Measurements from ENCODE around the gene VAV3.
"Not testable (repeated sequence)": the region's sequence is repeated elsewhere in the genome, so short reads cannot be mapped to it uniquely, and the experiment has no call there.

The VAV3 gene

DNA sequence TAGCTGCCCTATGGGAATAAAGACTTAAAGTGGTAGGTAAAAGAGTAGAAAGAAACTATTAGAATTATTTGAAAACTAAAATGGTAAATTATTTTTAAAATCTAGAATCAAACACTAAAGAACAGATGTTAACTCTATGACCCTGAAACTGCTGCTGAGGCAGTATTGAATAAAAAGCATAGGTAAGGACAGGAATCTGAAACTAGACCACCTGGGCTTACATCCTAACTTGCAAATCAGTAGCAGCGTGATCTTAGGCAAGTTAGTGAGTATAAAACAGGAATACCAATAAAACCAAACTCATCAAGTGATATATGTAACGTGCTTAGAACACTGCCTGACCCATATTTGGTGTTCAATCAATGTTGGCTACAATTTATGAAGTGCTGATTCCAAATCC lies 257.9 kb downstream of the VAV3 start:
- DNase-seq = no peak

DNA sequence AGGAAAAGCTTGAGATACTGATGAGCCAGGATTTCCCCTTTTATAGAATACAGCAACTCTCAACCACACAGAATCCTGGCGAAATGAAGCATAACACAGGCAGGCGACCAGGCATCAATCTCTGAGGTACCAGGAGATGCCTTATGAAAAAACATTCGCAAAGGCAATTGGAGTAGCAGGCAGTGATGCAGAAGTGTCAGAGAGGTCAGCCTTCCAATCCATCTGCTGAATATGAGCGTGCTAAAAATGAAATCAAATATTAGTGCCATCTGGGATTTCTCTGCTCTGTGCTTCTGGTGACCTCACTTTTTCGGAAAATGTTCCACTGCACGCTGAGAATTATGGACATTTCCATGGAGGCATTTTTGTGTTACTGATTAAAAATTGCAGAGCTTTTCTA lies 258.8 kb downstream of the VAV3 start:
- no peak for DNase-seq

DNA sequence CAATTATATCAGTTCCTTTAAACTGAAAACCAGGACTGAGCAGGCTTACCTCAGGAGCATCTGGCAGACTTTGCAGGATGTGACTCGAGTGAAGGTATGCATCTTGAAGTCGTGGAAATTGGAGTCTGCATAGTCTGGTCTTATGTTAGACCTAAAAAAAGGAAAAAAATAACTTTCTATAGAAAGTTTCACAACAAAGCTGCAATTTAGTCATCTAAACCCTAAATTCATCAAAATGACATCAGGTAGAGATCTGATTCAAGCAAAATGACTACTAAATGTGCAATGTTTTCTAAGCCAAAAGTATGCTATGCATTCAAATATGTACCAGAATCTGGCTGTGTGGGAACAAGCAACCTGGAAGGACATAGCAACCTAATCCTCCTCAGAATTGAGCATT lies 260.1 kb downstream of the VAV3 start:
- DNase-seq = no peak

DNA sequence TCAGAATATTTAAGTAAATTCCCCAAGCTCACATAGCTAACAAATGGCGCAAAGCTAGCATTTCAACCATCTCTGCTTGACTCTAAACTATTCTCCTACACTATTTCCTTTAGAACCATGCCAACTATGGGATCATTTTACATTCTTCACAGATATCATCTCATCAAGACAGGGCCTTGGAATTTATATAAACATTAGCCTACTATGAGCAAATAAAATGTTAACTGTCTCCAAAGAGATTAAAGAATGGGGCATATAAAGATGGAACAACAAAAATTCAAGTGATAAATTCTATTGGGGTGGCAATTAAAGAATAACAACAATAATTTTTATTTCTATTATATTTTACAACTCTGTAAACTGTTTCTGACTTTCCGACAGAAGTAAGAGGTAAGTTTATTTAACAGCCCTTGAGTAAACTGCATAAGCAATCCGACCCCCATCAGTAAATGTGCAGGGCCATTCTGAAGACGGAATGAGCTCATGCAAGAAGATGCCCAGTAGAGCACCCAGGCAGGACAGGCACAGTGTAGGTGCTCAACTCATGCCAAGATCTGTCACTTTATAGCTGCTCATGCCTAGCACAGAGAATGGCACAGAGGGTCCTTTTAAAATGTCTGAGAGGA lies 261.9 kb downstream of the VAV3 start:
- no peak for DNase-seq

DNA sequence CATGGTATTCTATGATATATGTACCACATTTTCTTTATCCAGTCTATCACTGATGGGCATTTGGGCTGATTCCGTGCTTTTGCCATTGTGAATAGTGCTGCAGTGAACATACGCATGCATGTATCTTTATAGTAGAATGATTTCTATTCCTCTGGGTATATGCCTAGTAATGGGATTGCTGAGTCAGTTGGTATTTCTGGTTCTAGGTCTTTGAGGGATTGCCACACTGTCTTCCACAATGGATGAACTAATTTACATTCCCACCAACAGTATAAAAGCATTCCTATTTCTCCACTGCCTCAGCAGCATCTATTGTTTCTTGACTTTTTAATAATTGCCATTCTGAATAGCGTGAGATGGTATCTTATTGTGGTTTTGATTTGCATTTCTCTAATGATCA lies 264.3 kb downstream of the VAV3 start:
- not testable (repeated sequence) for DNase-seq

DNA sequence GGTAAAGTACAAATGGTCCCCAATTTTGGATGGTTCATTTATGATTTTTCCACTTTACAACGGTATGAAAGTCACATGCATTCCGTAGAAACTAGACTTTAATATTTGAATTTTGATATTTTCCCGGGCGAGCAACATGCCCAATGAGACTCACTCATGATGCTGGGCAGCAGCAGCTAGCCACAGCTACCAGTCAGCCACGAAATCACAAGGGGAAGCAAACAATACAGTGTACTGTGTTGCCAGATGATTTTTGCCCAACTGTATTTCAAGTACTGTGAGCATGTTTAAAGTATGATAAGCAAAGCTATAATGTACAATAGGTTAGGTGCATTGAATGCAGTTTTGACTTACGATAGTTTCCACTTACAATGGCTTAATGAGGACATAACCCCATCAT lies 266.8 kb downstream of the VAV3 start:
- no peak for DNase-seq

DNA sequence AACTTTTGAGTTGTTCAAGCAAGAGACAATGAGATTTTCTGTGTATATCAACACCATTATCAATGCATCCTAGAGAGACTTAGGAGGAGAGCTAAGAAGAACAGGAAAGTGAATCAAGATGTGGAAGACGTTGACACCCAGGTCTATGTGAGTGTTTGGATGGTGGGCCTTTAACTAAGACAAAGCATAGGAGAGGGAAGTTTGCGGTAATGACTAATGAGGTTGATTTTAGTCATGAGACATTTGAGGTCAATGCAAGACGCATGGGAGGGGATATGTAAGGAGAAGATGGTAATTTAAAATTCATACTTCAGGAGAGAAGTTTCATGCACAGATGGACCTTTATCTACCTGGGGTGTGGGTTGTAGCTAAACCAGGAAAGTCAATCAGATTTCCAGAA lies 269.6 kb downstream of the VAV3 start:
- DNase-seq = no peak

DNA sequence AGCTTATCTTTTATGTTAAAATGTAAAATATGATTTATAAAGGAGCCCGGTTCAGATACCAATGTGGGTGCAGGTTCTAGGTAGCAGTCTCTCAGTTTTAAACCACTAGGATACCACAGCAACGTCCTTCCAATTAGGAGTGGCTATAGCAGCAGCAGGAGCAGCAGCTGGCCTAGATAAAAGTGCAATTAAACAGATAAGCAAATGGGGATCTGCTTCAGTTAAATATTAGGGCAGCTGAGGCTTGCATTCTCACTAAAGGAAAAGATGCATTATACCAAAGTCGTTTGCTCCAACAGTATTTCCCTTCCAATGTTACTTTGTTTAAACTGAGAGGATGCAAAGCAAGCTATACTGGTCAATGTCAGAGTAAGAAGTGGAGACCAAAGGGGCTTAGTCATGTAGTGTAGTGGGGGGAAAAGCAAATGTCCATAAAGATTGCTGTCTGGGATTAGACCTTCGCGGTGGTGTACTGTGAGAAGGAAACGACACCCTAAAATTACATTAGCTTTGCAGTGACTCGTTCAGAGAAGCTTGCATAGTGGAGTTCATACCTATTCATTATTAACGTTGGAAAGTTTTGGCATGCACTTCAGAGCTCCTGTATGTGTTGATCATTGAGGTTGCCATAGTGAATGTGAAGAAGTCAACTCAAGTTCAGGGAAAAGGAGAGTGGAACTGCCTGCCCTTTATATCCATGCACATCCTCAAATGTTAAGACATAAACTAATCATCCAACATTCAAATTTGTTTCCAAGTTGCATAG lies 272.2 kb downstream of the VAV3 start:
- DNase-seq = no peak

DNA sequence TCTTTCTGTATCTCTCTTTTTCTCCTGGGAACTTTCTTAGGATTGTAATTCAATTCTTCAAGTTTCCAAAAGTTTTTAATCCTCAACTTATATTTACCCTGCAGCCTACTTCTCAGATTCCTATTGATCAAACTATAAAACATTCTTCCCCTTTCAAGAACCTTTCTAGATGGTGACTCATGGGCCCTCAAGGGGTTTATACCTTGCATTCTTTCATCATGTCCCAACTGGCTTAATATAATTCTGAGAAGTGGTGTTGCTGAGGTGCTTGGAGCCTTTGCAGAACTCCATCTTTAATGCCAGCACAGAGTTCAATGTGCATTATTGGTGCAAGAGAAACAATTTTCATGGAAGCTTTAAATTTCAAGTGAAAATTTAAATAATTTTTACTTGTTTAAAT lies 273.4 kb downstream of the VAV3 start:
- DNase-seq = no peak

DNA sequence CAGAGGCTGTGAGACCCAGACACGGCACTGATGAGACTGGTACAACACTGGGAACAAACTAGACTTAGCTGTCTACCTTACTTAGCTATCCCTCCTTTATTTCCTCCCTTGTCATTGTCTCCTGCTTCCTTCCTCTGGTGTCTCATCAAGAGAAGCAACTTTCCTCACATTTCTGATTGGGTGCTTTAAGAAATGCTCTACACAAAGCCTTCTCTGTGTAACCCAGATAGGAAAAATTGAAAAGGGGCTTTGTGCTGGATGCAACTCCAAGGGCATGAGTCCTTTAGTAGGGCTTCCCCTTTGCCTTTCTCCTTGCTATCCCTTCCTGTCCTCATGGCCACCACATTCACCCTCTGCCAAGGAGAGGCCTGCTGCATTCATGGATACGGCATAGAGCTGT lies 274.5 kb downstream of the VAV3 start:
- DNase-seq = no peak

DNA sequence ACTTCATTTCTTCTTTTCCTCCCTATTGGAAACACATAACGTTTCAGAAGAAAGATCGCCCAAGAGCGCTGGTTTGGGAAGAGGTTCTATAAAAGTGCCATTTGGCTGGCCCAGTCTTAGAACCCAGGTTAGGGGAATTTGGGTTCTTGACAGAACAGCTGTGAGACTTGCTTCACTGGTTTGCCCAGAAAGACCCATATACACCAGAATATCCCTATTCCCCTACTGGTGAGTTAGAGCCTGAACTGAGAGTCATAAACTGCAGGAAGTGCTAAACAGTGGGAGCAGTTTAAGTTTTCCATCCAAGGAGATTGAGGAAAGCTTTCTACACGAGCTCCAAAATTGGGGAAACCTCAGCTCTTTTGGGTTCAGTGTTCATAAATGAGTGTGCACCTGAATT lies 275.2 kb downstream of the VAV3 start:
- DNase-seq = no peak

DNA sequence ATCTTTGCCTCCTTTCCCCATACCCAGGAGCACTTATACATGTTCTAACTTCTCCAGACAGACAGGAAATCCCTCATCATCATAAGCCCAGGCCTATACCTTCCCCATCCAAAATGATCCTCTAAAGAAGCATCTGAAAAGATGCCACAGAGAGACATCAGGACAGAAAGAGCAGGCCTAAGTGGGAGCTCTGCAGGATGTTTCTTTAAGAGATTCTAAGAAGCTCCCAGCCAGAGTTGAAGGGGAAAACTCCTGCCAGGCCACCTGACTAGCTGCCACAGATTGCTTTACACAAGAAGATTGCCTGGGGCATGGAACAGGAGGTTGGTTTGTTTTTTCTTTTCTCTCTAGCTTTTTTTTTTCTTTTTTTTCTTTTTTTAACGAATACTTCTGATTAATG lies 275.8 kb downstream of the VAV3 start:
- no peak for DNase-seq

DNA sequence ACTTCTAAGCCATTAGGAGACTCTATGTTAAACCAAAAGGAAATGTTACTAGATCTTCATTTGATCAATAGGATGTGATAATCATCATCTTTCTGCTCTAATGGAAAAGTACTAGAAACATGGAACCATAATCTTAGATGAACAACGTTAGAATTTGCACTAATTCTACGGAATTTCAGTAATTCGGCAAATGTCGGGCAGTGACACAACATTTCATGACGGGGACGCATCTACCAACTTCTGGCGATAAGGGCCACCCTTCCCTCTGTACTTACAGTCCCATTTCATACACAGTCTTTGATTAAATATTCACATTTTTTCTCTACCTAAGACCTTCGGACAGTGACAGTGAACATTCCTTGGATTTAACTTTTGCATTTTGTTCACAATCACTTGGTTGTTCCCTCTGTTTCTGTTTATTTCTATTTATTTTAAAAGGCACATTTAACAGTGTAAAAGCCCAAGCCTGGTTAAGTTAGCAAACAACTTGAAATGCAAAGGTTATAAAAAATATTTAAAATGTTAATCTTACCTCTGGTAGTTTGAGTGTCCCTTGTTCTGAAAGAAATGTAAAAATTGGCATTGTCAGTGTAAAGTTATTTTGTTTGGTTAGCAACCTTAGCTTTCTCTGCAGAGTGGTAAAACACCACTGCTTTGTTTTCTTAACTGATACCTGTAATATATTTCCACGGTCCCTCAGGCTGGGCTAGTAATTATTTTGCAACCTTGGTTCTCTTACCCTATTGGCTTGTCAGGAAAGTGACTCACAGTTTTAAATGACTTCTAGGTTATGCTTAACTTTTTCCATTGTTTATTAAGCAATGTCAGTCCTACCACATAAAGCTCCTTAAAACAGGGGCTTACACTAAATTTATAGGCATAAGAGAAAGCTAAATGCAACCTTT lies 276.9 kb downstream of the VAV3 start:
- DNase-seq = no peak

DNA sequence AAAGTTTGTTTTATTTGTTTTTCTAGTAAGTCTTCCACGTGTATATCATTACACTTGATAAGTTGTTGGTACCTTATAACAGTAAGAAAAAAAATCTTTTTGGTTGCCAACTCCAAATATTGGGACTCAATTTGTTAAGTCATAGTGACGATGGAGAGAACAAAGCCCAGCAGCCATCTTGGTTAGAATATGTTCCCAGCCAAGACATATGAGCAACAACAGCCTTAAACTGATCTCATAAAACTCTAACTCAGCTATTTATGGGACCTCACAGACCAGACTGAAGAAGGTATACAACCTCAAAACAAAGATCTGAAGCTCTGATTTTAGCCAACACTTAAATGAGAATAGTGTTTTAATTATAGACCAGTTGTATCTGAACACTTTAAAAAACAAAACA lies 281.3 kb downstream of the VAV3 start:
- DNase-seq = no peak

DNA sequence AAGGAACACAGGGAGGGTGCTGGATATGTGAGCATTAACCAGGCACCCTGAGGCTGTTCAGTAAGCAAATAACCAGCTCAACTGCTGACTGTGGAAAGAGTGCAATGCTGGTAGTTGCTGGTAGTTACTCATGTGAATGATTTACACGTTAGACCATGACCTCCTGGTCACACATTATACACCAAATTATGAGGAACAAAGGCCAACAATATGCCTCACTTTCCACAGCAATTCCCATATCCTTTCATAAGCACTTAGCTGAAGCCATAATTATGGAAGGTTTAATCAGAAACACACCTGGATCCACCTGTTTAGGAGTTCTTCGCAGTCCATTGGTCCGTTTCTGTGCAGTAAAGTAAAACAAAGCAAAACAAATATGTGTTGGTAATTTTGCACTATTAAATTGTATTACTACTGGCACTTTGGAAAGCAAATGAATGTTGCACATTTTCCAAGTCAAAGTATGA lies 281.8 kb downstream of the VAV3 start:
- no peak for DNase-seq

DNA sequence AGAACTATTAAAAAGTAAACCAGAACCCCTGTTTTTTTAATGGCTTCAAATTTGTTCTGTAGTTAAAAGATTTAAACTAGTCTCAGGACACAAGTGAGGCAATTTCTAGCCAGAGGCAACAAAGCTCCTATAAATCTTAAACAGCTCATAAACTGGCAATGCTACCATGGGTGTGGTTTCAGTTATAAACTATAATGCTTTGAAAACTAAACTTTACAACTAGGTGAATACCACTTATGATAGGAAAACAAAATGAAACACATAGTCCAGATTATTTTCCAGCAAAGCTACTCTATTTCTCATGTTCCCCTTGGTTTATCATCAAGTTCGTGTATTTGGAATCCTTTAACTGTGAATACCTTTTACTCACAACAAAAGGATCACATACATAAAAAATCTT lies 282.5 kb downstream of the VAV3 start:
- no peak for DNase-seq

DNA sequence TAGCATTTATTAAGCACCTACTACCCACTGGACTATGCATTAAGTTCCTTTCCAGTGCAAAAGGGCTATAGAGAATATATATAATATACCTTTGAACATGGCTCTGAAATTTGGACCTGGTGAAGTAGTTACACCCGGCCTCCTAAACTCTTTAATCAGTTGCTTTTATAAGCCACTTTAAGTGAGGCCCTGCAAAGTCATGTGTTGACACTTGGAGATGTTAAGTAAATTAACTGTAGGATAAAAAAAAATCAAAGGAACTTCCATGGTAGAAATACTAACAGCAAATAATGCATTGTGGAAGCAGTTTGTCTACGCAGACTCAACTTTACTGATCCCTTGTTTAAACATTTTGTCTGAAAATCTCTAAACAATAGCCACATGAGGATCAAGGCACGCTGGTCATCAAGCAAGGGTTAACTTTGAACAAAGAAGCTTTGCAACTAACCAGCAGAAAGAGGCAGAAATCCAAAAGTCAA lies 283.9 kb downstream of the VAV3 start:
- no peak for DNase-seq

DNA sequence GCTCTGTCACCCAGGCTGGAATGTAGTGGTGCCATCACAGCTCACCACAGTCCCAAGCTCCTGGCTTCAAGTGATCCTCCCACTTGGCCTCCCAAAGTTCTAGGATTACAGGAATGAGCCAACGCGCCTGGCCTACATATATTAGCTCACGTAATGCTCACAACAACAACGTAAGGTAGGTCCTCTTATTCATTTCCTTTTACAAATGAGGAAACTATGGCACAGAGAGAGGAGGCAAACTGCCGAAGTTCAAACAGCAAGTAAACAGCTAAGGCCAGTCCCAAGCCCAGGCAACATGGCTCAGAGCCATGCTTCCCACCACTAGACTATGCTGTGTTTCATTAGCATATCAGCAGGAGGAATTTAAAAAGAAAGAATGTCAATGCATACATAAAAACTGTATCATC lies 284.4 kb downstream of the VAV3 start:
- DNase-seq = no peak

DNA sequence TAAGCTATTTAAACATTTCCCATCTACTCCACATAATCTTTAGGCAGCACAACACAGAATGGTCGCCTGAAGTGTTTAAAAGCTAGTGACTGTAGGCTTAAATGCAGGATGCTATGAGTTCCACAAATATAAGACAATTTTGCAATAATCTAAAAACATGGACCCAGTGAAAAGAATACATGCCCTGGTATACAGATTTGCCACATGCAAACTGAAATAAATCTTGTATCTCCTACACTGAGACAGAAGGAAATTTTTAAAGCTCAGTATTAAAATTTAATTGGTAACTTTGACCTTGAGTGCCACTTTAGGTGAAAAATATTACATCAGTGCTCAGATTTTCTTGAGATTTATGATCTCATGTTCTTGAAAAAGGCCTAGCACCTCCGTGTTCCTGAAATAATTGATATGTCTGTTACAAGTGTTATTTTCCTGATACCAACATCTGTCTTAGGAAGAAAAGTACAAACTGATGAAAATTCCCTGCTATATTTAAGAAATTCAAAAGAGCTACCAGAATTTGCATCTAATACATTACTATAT lies 285.5 kb downstream of the VAV3 start:
- DNase-seq = no peak

DNA sequence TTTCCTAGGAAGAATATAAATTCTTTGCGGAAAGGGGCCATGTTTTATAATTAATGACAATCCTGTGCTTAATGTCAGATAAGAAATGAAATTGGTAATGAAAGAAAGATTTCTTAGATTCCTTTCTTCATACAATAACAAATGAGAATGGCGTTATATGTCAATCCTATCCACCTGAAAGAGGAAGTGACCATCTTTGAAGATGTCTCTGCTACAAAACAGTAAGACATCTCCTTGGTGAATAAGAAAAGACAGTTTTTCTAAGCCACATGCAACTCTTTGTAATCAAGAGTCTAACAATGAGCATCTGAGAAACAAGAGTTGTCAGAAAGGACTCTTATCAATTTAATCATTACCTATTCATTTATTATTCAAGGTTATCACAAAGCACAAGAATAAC lies 286.0 kb downstream of the VAV3 start:
- DNase-seq = no peak

DNA sequence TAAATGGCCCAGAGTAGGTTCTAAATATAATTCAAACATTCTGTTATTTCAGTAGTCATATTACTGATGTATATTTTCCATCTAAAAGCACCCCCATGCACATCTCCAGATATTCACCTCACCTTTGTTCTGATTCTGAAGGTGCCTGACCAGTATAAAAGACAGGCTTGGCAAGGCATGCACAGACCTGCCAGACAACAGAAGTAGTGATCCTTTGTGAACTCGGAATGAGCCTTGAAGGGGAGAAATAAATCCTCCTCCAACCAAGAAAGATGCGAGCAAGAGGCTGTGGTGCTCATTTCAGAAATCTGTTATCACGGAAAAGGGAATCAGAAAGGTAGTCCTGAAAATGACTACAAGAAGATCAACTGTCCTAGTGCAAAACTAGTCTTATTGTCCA lies 287.3 kb downstream of the VAV3 start:
- no peak for DNase-seq

DNA sequence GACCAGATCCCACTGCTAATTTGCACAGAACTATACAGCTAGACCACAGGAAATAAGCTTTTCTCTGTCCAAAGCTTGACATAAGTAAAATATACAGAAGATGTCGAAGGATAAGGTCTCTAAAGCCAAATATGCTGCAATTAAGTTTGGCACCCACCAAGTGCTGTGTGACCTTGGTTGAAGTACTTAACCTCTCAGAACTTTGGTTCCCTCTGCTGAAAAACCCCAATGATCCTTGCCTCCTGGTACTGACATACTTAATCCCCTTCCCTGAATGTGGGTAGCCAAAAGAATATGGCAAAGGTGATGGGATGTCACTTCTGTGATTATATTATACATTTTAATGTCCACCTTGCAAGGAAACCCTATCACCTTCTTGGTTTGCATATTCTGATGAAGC lies 290.5 kb downstream of the VAV3 start:
- no peak for DNase-seq

DNA sequence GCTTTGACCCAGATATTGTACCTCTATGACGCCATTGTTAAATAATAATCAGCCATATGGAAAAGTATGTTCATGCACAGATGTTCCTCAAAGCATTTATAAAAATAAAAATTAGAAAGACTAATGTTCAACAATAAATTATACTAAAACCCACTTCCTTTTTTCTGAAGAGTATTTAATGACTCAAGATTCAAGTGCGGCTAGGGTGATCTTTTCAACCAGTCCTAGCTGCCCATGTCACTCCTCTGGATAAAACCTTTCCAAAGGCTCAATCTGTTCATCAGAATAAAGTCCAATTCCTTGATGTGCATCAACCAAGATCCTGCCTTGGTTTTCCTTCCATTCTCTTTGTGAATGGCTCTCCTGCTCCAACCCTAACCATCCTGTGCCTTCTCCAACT lies 292.0 kb downstream of the VAV3 start:
- no peak for DNase-seq

Measured in activated T-cell treated with anti-CD3 and anti-CD28 coated beads, Interleukin-2, amount 50 U/mL, for 1 hour (primary cell).